GM12874 (cell line): ENCODE data around the gene KDM2A.

Experiments
- TF ChIP-seq, protein P1 (sequence below): IDR thresholded peaks from 2 replicates; pipeline ENCODE4 v1.5.1; 2011; ENCODE audit warnings: low read depth, mild to moderate bottlenecking, control low read depth, low read length, moderate library complexity; ENCODE audit not compliant: insufficient read depth

Gene KDM2A

DNA sequence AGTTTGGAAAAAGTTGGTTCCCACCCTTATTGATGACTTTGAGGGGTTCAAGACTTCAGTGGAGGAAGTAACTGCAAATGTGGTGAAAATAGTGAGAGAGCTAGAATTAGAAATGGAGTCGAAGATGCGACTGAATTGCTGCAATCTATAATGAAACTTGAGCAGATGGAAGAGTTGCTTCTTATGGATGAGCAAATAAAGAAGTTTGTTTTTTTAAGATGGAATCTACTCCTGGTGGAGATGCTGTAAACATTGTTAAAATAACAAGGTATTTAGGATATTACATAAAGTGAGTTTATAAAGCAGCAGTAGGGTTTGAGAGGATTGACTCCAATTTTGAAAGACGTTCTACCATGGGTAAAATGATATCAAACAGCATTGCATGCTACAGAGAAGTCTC, 83.0 kb downstream of the KDM2A start:
- TF ChIP-seq, protein P1, sequence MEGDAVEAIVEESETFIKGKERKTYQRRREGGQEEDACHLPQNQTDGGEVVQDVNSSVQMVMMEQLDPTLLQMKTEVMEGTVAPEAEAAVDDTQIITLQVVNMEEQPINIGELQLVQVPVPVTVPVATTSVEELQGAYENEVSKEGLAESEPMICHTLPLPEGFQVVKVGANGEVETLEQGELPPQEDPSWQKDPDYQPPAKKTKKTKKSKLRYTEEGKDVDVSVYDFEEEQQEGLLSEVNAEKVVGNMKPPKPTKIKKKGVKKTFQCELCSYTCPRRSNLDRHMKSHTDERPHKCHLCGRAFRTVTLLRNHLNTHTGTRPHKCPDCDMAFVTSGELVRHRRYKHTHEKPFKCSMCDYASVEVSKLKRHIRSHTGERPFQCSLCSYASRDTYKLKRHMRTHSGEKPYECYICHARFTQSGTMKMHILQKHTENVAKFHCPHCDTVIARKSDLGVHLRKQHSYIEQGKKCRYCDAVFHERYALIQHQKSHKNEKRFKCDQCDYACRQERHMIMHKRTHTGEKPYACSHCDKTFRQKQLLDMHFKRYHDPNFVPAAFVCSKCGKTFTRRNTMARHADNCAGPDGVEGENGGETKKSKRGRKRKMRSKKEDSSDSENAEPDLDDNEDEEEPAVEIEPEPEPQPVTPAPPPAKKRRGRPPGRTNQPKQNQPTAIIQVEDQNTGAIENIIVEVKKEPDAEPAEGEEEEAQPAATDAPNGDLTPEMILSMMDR, result no peak

DNA sequence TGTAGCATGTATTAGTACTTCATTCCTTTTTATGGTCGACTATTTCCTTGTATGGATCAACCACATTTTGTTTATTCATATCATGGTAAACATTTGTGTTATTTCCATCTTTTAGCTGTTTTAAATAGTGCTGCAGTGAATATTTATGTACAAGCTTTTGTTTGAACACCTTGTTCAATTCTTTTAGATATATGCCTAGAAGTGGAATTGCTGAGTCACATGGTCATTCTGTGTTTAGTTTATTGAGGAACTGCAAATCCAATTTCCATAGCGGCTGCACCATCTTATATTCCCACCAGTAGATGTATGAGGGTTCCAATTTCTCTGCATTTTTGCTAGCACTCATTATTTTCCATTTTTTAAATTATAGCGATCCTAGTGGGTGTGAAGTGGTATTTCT, 85.8 kb downstream of the KDM2A start:
- TF ChIP-seq, protein P1, result no peak

DNA sequence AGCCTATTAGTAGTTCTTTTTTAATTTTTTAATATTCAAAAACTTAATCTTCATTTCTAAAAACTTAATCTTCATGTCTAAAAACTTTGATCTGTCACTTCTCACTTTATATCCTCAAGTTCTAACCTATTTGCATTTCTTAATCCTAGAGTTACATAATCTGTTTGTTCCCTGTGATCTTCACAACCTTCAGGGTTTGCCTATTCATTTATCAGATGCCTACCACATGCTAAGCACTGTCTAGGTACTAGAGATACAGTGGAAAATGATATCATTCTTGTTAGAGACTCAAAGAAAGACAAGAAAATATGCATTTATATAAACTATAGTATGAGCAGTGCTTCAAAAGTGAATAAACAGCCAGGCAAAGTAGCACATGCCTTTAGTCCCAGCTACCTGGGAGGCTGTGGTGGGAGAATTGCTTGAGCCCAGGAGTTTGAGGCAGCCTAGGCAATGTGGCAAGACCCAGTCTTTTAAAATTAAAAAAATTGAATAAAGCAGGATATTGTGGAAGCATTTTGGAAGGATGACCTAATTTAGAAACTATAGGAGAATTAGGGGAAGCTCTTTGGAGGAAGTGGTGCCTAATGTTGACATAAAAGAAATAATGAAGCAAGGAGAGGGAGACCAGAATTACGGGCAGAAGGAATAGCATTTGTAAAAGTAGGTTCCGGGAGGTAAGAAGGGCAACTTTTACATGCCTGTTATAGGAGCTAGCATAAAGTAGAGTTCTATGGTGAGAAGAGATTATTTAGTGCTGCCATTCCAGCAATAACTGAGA, 92.8 kb downstream of the KDM2A start:
- TF ChIP-seq, protein P1, result no peak

DNA sequence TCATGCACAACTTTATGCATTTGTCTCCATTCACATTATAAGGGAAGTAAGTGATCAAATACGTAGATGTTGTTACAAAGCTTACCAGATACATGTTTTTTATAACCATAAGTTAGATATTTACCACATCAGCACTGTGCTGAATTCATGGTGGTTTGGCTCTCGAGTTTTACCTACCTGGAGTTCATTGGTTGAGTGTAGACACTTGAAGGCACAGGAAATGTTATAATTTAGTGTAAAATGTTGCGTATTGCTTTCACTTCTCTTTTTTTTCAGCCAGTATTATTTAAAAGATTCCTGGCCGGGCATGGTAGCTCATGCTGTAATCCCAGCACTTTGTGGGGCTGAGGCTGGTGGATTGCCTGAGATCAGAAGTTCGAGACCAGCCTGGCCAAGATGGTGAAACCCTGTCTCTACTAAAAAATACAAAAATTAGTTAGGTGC, 94.1 kb downstream of the KDM2A start:
- TF ChIP-seq, protein P1, result no peak

DNA sequence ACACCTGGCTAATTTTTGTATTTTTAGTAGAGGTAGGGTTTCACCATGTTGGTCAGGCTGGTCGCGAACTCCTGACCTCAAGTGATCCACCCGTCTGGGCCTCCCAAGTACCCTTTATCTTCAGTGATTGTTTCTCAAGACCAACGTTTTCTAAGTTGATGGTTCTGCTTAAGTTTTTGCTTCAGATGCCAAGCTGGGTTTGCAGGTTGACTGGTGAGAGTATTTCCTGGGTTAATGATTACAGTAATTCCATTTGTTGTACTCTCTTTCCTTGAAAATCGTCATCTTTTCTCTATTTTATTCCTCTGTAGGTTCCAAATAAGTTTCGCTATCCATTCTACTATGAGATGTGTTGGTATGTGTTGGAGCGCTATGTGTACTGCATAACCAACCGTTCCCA, 108.7 kb downstream of the KDM2A start:
- TF ChIP-seq, protein P1, result no peak

DNA sequence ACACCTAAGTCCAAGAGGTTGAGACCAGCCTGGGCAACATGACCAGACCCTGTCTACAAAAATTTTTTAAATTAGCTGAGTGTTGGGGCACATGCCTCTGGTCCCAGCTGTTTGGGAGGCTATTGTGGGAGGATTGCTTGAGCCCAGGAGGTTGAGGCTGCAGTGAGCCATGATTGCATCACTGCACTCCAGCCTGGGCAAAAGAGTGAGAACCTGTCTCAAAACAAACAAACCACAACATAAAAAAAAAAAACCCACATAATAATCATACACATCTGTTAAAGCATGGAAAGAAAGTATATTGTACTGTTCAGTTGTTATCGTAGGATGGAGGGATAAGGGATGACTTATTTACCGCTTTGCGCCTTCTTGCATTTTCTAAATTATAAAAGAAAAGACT, 111.3 kb downstream of the KDM2A start:
- TF ChIP-seq, protein P1, result no peak

DNA sequence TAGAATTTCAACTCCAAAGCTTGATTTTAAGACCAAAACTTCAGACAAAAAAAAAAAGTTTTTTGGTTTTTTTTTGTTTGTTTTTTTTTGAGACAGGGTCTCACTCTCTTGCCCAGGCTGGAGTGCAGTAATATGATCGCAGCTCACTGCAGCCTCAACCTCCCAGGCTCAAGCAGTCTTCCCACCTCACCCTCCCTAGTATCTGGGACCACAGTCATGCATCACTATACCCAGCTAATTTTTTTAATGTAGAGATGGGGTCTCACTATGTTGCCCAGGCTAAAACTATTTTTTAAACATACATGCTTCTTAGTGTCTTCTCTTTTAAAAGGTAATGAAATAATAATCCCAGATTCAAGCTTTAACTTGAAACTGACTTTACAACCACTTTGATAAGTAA, 111.8 kb downstream of the KDM2A start:
- TF ChIP-seq, protein P1, result no peak
